Measurements from ENCODE around the gene L2HGDH. TPM values are rescaled to one million over a fixed set of nuclear protein-coding genes. Genes with fewer than 3 reads are reported as not detected.

L2HGDH gene
- total RNA-seq, 1 donor from 2014 or later = 11.0 TPM

GRCh38 chr14:50229681-50230080 is 82.3 kb downstream of the L2HGDH start:
- Mint-ChIP-seq H3K4me3 (peak overlapping the region; percentile 83), H3K9me3 (peaks cover 4% of the 10 kb centered on the region), H3K27me3 (ENCODE audit: low read depth) (no peaks in the 10 kb centered on the region), H3K4me1 (peaks cover 44% of the 10 kb centered on the region), H3K27ac (peak overlapping the region; percentile 35), H3K36me3 (peaks cover 5% of the 10 kb centered on the region)
- DNase-seq (ENCODE audit: low spot score in 2 of 2, unreplicated experiment in 2 of 2) = no peak
- no peak for TF ChIP-seq CTCF (IDR thresholded peaks at IDR 0.05; ENCODE audit: unreplicated experiment)

- peak overlapping the region; percentile 32 for H3K27ac Mint-ChIP-seq
- no peak for DNase-seq (ENCODE audit: low spot score in 2 of 2, unreplicated experiment in 2 of 2)
- peaks cover 44% of the 10 kb centered on the region for H3K4me1 Mint-ChIP-seq
- no peak for TF ChIP-seq CTCF (IDR thresholded peaks at IDR 0.05; ENCODE audit: unreplicated experiment)
- peaks cover 4% of the 10 kb centered on the region for H3K9me3 Mint-ChIP-seq
- no peak overlapping the region for H3K4me3 Mint-ChIP-seq
- peaks cover 6% of the 10 kb centered on the region for H3K36me3 Mint-ChIP-seq
- H3K27me3 Mint-ChIP-seq (ENCODE audit: low read depth) = no peaks in the 10 kb centered on the region
Observed at GRCh38 chr14:50228313-50228712, 83.7 kb downstream of the L2HGDH start.

DNA sequence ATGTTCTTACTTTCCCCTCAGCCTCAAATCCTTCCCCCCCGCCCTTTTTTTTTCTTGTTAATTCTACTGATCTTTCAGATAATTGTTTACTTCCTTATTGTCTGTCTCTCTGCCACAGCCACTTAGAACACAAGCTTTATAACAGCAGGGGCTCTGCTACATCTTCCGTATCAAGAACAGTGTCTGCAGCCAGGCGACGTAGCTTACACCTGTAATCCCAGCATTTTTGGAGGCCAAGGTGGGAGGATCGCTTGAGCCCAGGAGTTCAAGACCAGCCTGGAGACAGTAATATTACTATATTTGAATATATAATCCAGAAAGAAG is 86.1 kb downstream of the L2HGDH start:
- no peak for TF ChIP-seq CTCF (IDR thresholded peaks at IDR 0.05; ENCODE audit: unreplicated experiment)
- H3K4me3 Mint-ChIP-seq = peak overlapping the region; percentile 27
- H3K4me1 Mint-ChIP-seq = peaks cover 48% of the 10 kb centered on the region
- H3K36me3 Mint-ChIP-seq = peaks cover 13% of the 10 kb centered on the region
- H3K27ac Mint-ChIP-seq = peak overlapping the region; percentile 90
- no peaks in the 10 kb centered on the region for H3K27me3 Mint-ChIP-seq (ENCODE audit: low read depth)
- H3K9me3 Mint-ChIP-seq = peaks cover 4% of the 10 kb centered on the region
- DNase-seq (ENCODE audit: low spot score in 2 of 2, unreplicated experiment in 2 of 2) = no peak

GRCh38 chr14:50225067-50225973 is 86.7 kb downstream of the L2HGDH start:
- H3K36me3 Mint-ChIP-seq = peaks cover 13% of the 10 kb centered on the region
- no peak for TF ChIP-seq CTCF (IDR thresholded peaks at IDR 0.05; ENCODE audit: unreplicated experiment)
- no peaks in the 10 kb centered on the region for H3K27me3 Mint-ChIP-seq (ENCODE audit: low read depth)
- peak overlapping the region; percentile 90 for H3K27ac Mint-ChIP-seq
- peak overlapping the region; percentile 27 for H3K4me3 Mint-ChIP-seq
- peaks cover 4% of the 10 kb centered on the region for H3K9me3 Mint-ChIP-seq
- no peak for DNase-seq (ENCODE audit: low spot score in 2 of 2, unreplicated experiment in 2 of 2)
- peaks cover 53% of the 10 kb centered on the region for H3K4me1 Mint-ChIP-seq

DNA sequence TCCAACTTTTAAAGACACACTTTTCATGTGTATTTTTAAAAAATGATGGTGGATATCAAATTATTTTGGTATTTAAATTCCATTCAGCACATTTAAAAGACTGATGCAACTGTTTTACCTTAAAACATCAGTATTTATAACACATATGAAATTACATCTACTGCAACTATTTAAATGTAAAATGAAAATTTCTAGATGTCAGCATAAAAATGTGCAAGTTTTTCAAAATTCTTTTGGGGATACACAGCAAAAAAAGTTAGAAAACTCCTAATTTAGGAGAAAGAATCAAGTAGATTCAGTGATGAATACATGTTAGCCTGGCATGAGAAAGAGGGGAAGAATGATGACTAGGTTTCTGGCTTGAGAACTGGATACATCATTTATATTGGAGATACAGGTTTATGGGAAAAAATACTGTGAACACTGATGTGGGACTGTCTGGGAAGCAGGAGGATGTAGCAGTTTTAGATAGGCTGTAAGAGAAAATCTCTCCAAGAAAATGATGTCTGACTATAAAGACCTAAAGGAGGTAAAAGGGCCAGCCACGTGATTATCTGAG is 89.9 kb downstream of the L2HGDH start:
- Mint-ChIP-seq H3K4me3 (no peak overlapping the region), H3K27me3 (ENCODE audit: low read depth) (no peaks in the 10 kb centered on the region), H3K4me1 (peaks cover 43% of the 10 kb centered on the region), H3K27ac (peak overlapping the region; percentile 60), H3K9me3 (no peaks in the 10 kb centered on the region), H3K36me3 (peaks cover 12% of the 10 kb centered on the region)
- DNase-seq (ENCODE audit: low spot score in 2 of 2, unreplicated experiment in 2 of 2) = no peak
- no peak for TF ChIP-seq CTCF (IDR thresholded peaks at IDR 0.05; ENCODE audit: unreplicated experiment)

Measured in mesothelial cell of epicardium (in vitro differentiated cells).